Neural progenitor cell (in vitro differentiated cells): Measurements from ENCODE around the gene ATP5IF1. TPM values are rescaled to one million over a fixed set of nuclear protein-coding genes. Genes with fewer than 3 reads are reported as not detected.

ENCODE experiments used
- DNase-seq: peaks from one replicate; pipeline ENCODE4 v3.0.0-alpha.2; 2016; ENCODE audit warnings: low spot score
- H2AFZ ChIP-seq: fragments of 200-600 bp; sonication (generic); replicated peaks from 2 replicates; pipeline ENCODE4 v1.6.1; 2016; ENCODE audit warnings: antibody characterized with exemption
- H3F3A ChIP-seq: fragments of 200-600 bp; sonication (generic); 2 replicates; pipeline ENCODE4 v1.6.1; 2016; ENCODE audit warnings: antibody characterized with exemption, low read depth
- H3K27ac ChIP-seq: fragments of 200-600 bp; sonication (generic); 2 replicates; pipeline ENCODE4 v1.5.1; 2016; ENCODE audit warnings: mild to moderate bottlenecking
- H3K27me3 ChIP-seq: fragments of 200-600 bp; sonication (generic); 2 replicates; pipeline ENCODE4 v1.6.1; 2016; ENCODE audit warnings: mild to moderate bottlenecking, moderate library complexity
- H3K36me3 ChIP-seq: fragments of 200-600 bp; sonication (generic); 2 replicates; pipeline ENCODE4 v1.5.1; 2016
- H3K4me1 ChIP-seq: fragments of 200-600 bp; sonication (generic); 2 replicates; pipeline ENCODE4 v1.6.1; 2016; ENCODE audit warnings: mixed run types
- H3K4me2 ChIP-seq: fragments of 200-600 bp; sonication (generic); 2 replicates; pipeline ENCODE4 v1.6.1; 2016
- H3K4me3 ChIP-seq: fragments of 200-600 bp; sonication (generic); 2 replicates; pipeline ENCODE4 v1.5.1; 2016
- H3K79me2 ChIP-seq: fragments of 200-600 bp; sonication (generic); 2 replicates; pipeline ENCODE4 v1.6.1; 2016; ENCODE audit warnings: low read depth
- H3K9ac ChIP-seq: fragments of 200-600 bp; sonication (generic); 2 replicates; pipeline ENCODE4 v1.6.1; 2016
- H3K9me3 ChIP-seq: fragments of 200-600 bp; sonication (generic); 2 replicates; pipeline ENCODE4 v1.5.1; 2016; ENCODE audit warnings: low read depth
- H4K20me1 ChIP-seq: fragments of 200-600 bp; sonication (generic); 2 replicates; pipeline ENCODE4 v1.6.1; 2016; ENCODE audit warnings: low read depth
- H3K27ac Mint-ChIP-seq: 3 replicates; pipeline ENCODE4 v1.8.0; 2021; ENCODE audit warnings: mixed read lengths
- H3K27me3 Mint-ChIP-seq: 2 replicates; pipeline ENCODE4 v1.8.0; 2022; ENCODE audit warnings: low read depth, mild to moderate bottlenecking, inconsistent platforms, moderate library complexity, mixed read lengths; ENCODE audit not compliant: insufficient read depth
- H3K36me3 Mint-ChIP-seq: 3 replicates; pipeline ENCODE4 v1.8.0; 2021; ENCODE audit warnings: mixed read lengths
- H3K4me1 Mint-ChIP-seq: 3 replicates; pipeline ENCODE4 v1.8.0; 2021; ENCODE audit warnings: mixed read lengths
- H3K4me3 Mint-ChIP-seq: 3 replicates; pipeline ENCODE4 v1.8.0; 2021; ENCODE audit warnings: mild to moderate bottlenecking, moderate library complexity, mixed read lengths
- H3K9me3 Mint-ChIP-seq: 3 replicates; pipeline ENCODE4 v1.8.0; 2020; ENCODE audit warnings: mixed read lengths
- CTCF ChIP-seq: fragments of 200-600 bp; sonication (generic); IDR thresholded peaks from 2 replicates; pipeline ENCODE4 v1.5.1; 2017; ENCODE audit warnings: antibody characterized with exemption, mild to moderate bottlenecking
- EZH2 ChIP-seq: fragments of 200-600 bp; sonication (generic); IDR thresholded peaks from 2 replicates; pipeline ENCODE4 v1.6.1; 2017; ENCODE audit warnings: antibody characterized with exemption, mild to moderate bottlenecking, moderate library complexity
- EZH2phosphoT487 ChIP-seq: fragments of 200-600 bp; sonication (generic); IDR thresholded peaks from 2 replicates; pipeline ENCODE4 v1.6.1; 2017; ENCODE audit warnings: antibody characterized with exemption
- total RNA-seq: library from RNA; depleted of rRNA; stranded (reverse); fragments of >200 nt; gene quantifications from 2 replicates; pipeline ENCODE4 v1.2.3, GENCODE V29; 2015; ENCODE audit warnings: low replicate concordance

ATP5IF1 gene
- total RNA-seq, 1 donor from 2014 or later = 187 TPM

DNA sequence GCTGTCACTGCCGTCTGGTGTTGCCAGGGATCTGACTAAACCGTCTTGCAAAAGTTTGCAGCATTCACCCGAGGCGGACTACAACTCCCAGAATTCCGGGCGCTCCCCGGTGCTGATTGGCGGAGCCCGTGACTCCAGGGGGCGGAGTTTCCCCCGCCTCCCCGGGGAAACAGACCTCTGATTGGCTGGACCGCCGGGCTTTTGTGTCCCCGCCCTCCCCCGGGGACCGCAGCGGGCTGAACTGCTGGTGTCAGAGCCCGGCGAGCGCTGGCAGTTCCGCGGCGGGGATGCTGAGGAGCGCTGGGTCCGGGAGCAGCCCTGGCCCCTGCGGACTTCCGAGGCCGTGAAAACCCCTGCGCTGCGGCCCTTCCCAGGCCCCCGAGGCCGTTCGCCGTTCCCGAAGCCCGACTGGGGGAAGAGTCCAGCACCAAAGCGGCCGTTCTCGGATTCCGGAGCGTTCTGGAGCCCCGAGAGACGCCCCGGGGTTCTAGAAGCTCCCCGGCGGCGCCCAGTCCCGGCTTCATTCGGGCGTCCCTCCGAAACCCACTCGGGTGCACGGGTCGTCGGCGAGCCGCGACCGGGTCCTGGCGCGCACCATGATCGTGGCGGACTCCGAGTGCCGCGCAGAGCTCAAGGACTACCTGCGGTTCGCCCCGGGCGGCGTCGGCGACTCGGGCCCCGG lies 23.5 kb downstream of the ATP5IF1 start, which contains the start of gene SESN2:
SESN2 (plus strand) TSS at position 267 of the 682 bp plus-strand sequence; CDS start at position 597, 330 bp downstream.
- Mint-ChIP-seq H3K4me3 (peak within 1 kb of the TSS; percentile 81), H3K27ac (no peak within 1 kb of the TSS), H3K9me3 (no peaks in the 10 kb centered on the region), H3K27me3 (peaks cover 14% of the 10 kb centered on the region), H3K4me1 (peaks cover 19% of the 10 kb centered on the region), H3K36me3 (no peaks in the 10 kb centered on the region)
- TF ChIP-seq CTCF (no peak), EZH2phosphoT487 (no peak), EZH2 (no peak)
- Histone ChIP-seq H3K36me3 (no peaks in the 10 kb centered on the region), H4K20me1 (peaks cover 33% of the 10 kb centered on the region), H2AFZ (peak within 1 kb of the TSS; percentile 76), H3K9me3 (no peaks in the 10 kb centered on the region), H3K4me1 (peaks cover 19% of the 10 kb centered on the region), H3K4me3 (peak within 1 kb of the TSS; percentile 79), H3K79me2 (peaks cover 43% of the 10 kb centered on the region), H3F3A (peaks cover 19% of the 10 kb centered on the region), H3K27me3 (no peaks in the 10 kb centered on the region), H3K27ac (peak within 1 kb of the TSS; percentile 61), H3K4me2 (peak within 1 kb of the TSS; percentile 74), H3K9ac (peak within 1 kb of the TSS; percentile 56)
- DNase-seq = peak; percentile 100

DNA sequence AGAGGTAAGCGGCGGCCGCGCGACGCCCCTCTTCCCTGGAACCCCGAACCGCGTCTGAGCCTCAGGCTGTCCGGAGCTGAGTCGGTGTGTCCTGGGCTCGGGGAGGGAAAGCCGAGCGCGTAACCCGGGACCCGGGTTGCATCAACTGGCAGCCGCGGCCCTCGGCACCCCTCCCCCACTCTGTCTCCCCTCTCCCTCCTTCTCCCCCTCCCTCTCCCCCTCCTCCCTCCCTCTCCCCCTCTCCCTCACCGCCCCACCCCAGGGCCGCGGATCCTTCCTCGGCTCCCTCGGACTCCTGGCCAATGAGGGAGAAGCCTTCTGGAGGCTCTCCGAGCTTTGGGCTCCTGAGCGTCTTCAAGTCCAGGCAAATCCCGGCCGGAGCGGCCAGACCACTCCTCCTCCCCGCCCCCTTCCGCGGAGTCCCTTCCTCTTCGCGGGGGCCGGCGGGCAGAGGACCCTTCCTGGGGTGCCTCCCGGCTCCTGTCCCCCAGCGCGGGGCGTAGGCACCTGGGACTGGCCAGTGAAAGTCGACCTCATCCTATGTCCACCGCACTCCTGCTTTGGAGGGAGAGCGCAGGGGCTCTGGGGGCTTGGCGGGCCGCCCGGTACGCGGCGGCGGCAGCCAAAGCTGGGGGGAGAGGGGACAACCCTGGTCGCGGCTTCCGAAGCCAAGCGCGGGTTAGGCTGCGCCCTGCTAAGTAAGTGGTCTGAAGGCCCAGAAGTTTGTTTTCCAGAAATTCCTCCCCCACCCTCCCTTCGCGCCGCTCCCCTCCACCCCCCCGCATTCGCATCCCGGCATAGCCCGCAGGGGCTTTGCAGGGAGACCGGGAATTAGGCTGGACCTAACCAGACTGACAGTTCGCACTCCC lies 24.2 kb downstream of the ATP5IF1 start:
- Mint-ChIP-seq H3K36me3 (no peaks in the 10 kb centered on the region), H3K27me3 (peaks cover 14% of the 10 kb centered on the region), H3K4me3 (peak overlapping the region; percentile 81), H3K4me1 (peaks cover 19% of the 10 kb centered on the region), H3K9me3 (no peaks in the 10 kb centered on the region), H3K27ac (no peak overlapping the region)
- peaks cover 20% of the 10 kb centered on the region for H3K4me1 ChIP-seq
- H3K27me3 ChIP-seq = no peaks in the 10 kb centered on the region
- H3F3A ChIP-seq = peaks cover 19% of the 10 kb centered on the region
- H3K27ac ChIP-seq = peak overlapping the region; percentile 61
- no peaks in the 10 kb centered on the region for H3K36me3 ChIP-seq
- H4K20me1 ChIP-seq = peaks cover 40% of the 10 kb centered on the region
- peak overlapping the region; percentile 74 for H3K4me2 ChIP-seq
- peaks cover 51% of the 10 kb centered on the region for H3K79me2 ChIP-seq
- H3K9me3 ChIP-seq = no peaks in the 10 kb centered on the region
- peak overlapping the region; percentile 56 for H3K9ac ChIP-seq
- DNase-seq = peak; percentile 97
- no peak for TF ChIP-seq CTCF
- TF ChIP-seq EZH2phosphoT487 = no peak
- TF ChIP-seq EZH2 = no peak
- H3K4me3 ChIP-seq = peak overlapping the region; percentile 79
- H2AFZ ChIP-seq = peak overlapping the region; percentile 76

- Mint-ChIP-seq H3K9me3 (no peaks in the 10 kb centered on the region), H3K4me3 (peak overlapping the region; percentile 81), H3K27me3 (peaks cover 14% of the 10 kb centered on the region), H3K4me1 (peaks cover 19% of the 10 kb centered on the region), H3K27ac (no peak overlapping the region), H3K36me3 (no peaks in the 10 kb centered on the region)
- H3K79me2 ChIP-seq = peaks cover 57% of the 10 kb centered on the region
- H3F3A ChIP-seq = peaks cover 19% of the 10 kb centered on the region
- H3K27me3 ChIP-seq = no peaks in the 10 kb centered on the region
- no peak for DNase-seq
- peak overlapping the region; percentile 74 for H3K4me2 ChIP-seq
- peaks cover 46% of the 10 kb centered on the region for H4K20me1 ChIP-seq
- H3K9me3 ChIP-seq = no peaks in the 10 kb centered on the region
- H3K27ac ChIP-seq = no peak overlapping the region
- peaks cover 20% of the 10 kb centered on the region for H3K4me1 ChIP-seq
- H2AFZ ChIP-seq = no peak overlapping the region
- H3K36me3 ChIP-seq = no peaks in the 10 kb centered on the region
- TF ChIP-seq EZH2 = no peak
- no peak for TF ChIP-seq EZH2phosphoT487
- no peak for TF ChIP-seq CTCF
- H3K9ac ChIP-seq = peak overlapping the region; percentile 56
- peak overlapping the region; percentile 79 for H3K4me3 ChIP-seq
These were observed 24.9 kb downstream of the ATP5IF1 start for GRCh38 chr1:28260803-28261174.
